Gastroesophageal sphincter (tissue), 3 donors: ENCODE results near the gene TENT4B.

Experiments used
- POLR2A ChIP-seq, 2 donors: fragments of 450-650 bp; IDR thresholded peaks; one replicate each; pipeline ENCODE4 v1.6.1; 2017; ENCODE audit warnings: antibody characterized with exemption in 2 of 2, mild to moderate bottlenecking in 2 of 2, moderate library complexity in 1 of 2
- TF ChIP-seq, protein P1 (sequence below), 4 experiments: fragments of 200-600 bp in 2 of 4; fragments of 450-650 bp in 2 of 4; sonication (generic) in 1 of 4; IDR thresholded peaks; one replicate each; pipeline ENCODE4 v1.5.1; 2017 to 2019; ENCODE audit warnings: antibody characterized with exemption in 4 of 4, mild to moderate bottlenecking in 2 of 4, moderate library complexity in 2 of 4

DNA sequence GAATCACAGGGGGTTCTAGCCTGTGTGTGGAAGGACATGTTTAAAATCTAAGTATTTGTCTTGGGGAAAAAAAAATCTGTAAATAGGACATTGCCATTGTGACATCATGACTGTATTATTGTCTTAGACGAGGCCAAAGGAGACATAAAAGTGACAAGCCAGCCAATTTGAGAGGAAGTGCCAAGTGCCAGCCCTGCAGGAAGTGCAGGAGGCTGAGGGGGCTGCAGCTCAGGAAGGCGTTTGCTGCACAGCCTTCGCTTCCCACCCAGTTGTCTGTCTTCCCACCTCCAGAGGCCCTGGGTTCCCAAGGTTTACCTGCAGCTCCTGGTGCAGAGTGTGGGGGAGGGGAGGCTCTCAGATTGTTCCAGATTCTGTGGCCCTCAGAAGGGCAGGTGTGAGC lies 114.5 kb downstream of the TENT4B start:
- TF ChIP-seq, protein P1, sequence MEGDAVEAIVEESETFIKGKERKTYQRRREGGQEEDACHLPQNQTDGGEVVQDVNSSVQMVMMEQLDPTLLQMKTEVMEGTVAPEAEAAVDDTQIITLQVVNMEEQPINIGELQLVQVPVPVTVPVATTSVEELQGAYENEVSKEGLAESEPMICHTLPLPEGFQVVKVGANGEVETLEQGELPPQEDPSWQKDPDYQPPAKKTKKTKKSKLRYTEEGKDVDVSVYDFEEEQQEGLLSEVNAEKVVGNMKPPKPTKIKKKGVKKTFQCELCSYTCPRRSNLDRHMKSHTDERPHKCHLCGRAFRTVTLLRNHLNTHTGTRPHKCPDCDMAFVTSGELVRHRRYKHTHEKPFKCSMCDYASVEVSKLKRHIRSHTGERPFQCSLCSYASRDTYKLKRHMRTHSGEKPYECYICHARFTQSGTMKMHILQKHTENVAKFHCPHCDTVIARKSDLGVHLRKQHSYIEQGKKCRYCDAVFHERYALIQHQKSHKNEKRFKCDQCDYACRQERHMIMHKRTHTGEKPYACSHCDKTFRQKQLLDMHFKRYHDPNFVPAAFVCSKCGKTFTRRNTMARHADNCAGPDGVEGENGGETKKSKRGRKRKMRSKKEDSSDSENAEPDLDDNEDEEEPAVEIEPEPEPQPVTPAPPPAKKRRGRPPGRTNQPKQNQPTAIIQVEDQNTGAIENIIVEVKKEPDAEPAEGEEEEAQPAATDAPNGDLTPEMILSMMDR (IDR thresholded peaks at IDR 0.05) = no peak
- TF ChIP-seq POLR2A (IDR thresholded peaks at IDR 0.05) = no peak
